Prostate gland (tissue), 2 donors: ENCODE measurements around the gene CAP2. TPM values are rescaled to one million over a fixed set of nuclear protein-coding genes. Genes with fewer than 3 reads are reported as not detected.

Source experiments
- DNase-seq: peaks from one replicate; pipeline ENCODE4 v3.0.0-alpha.2; 2019; ENCODE audit warnings: low spot score
- H3K27ac ChIP-seq, 2 donors: fragments of 200-600 bp; sonication (generic); 2 replicates each; pipeline ENCODE4 v1.5.1; 2017 to 2019
- H3K27me3 ChIP-seq: fragments of 200-600 bp; sonication (generic); replicated peaks from 2 replicates; pipeline ENCODE4 v1.5.1; 2019; ENCODE audit not compliant: insufficient read depth
- H3K36me3 ChIP-seq, 2 donors: fragments of 200-600 bp; sonication (generic); 1 replicate in 1 of 2; 2 replicates in 1 of 2; pipeline versions ENCODE4 v1.5.1 to v1.8.1; 2017 to 2019
- H3K4me1 ChIP-seq: fragments of 200-600 bp; sonication (generic); replicated peaks from 2 replicates; pipeline ENCODE4 v1.5.1; 2019
- H3K4me3 ChIP-seq, 2 donors: fragments of 200-600 bp; sonication (generic); 2 replicates each; pipeline ENCODE4 v1.5.1; 2017 to 2019
- H3K9me3 ChIP-seq: fragments of 200-600 bp; sonication (generic); 2 replicates; pipeline ENCODE4 v1.5.1; 2017
- POLR2A ChIP-seq: fragments of 450-650 bp; IDR thresholded peaks from one replicate; pipeline ENCODE4 v1.6.1; 2016; ENCODE audit warnings: antibody characterized with exemption, mild to moderate bottlenecking
- POLR2AphosphoS5 ChIP-seq: sonication (generic); formaldehyde crosslinking; IDR thresholded peaks from one replicate; pipeline ENCODE4 v1.6.1; 2017; ENCODE audit warnings: antibody characterized with exemption
- WGBS: methylation state at CpG from one replicate; pipeline ENCODE4 v1.1.5; 2018; 5-methylcytosine and 5-hydroxymethylcytosine counted together
- intact Hi-C: fragments of 100-400 bp; cut with DNase I; formaldehyde crosslinking; loops from one replicate; pipeline ENCODE4 v1.14.2; 2022
- total RNA-seq, 2 donors: library from RNA; depleted of rRNA; stranded (reverse); fragments of >200 nt; gene quantifications; one replicate each; pipeline ENCODE4 v1.1.0, GENCODE V29; 2016
- TF ChIP-seq, protein P1 (sequence below), 4 experiments: fragments of 200-600 bp in 2 of 4; fragments of 450-650 bp in 2 of 4; sonication (generic) in 2 of 4; IDR thresholded peaks; 1 replicate in 3 of 4; 2 replicates in 1 of 4; pipeline ENCODE4 v1.5.1; 2016 to 2019; ENCODE audit warnings: antibody characterized with exemption in 4 of 4, mild to moderate bottlenecking in 2 of 4, moderate library complexity in 2 of 4

Gene CAP2
- total RNA-seq, 2 donors from 2014 or later, result 8.7 to 10.0 TPM

DNA sequence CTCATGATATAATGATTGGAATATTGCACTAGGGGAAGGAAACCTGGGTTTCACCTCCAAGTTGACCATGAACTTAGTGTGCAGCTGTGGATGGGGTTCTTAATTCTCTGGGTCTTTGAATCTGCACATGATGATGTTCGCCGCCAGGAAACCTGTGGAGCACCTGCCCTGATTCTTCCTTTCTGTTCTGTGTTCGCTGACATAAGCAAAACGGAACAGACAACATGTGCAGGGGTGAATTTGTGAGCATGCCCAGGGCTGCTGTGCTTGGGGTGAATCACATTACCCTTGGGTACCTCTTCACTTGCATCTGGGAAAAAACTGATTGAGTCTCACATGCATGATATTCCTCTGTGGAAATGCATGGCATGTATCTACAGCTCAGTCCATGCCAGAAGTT lies 48.8 kb downstream of the CAP2 start:
- no peak overlapping the region for H3K27ac ChIP-seq
- DNase-seq, result no peak
- H3K9me3 ChIP-seq, result no peaks in the 10 kb centered on the region
- 73% methylated on average over 4 of the region's 4 CpGs for WGBS
- no peaks in the 10 kb centered on the region for H3K4me1 ChIP-seq
- TF ChIP-seq POLR2A (no peak), POLR2AphosphoS5 (no peak)
- TF ChIP-seq, protein P1, sequence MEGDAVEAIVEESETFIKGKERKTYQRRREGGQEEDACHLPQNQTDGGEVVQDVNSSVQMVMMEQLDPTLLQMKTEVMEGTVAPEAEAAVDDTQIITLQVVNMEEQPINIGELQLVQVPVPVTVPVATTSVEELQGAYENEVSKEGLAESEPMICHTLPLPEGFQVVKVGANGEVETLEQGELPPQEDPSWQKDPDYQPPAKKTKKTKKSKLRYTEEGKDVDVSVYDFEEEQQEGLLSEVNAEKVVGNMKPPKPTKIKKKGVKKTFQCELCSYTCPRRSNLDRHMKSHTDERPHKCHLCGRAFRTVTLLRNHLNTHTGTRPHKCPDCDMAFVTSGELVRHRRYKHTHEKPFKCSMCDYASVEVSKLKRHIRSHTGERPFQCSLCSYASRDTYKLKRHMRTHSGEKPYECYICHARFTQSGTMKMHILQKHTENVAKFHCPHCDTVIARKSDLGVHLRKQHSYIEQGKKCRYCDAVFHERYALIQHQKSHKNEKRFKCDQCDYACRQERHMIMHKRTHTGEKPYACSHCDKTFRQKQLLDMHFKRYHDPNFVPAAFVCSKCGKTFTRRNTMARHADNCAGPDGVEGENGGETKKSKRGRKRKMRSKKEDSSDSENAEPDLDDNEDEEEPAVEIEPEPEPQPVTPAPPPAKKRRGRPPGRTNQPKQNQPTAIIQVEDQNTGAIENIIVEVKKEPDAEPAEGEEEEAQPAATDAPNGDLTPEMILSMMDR (IDR thresholded peaks at IDR 0.05), result no peak
- no peaks in the 10 kb centered on the region for H3K36me3 ChIP-seq
- no peaks in the 10 kb centered on the region for H3K27me3 ChIP-seq
- H3K4me3 ChIP-seq, result no peak overlapping the region
- intact Hi-C loops, result no loop called here

DNA sequence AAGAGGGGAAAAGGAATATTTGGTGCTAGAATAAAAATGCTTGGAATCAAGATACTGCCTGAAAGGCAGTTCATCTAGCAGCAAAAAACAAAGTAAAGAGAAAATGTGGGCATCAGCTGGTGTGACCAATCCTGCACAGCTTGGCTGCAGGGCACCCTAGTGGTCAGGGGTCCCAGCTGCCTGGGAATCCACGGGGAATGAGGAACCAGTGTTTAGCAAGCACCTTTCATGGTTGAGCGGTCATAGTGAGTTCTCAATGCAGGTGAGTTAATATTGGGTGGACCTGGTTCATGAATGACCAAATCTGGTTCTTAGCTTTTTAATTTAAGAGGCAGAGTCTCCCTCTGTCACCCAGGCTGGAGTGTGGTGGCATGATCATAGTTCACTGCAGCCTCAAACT lies 53.3 kb downstream of the CAP2 start:
- Histone ChIP-seq H3K4me3 (no peak overlapping the region), H3K27me3 (no peaks in the 10 kb centered on the region), H3K36me3 (no peaks in the 10 kb centered on the region), H3K9me3 (no peaks in the 10 kb centered on the region), H3K27ac (no peak overlapping the region), H3K4me1 (no peaks in the 10 kb centered on the region)
- intact Hi-C loops, result no loop called here
- DNase-seq, result no peak
- no peak for TF ChIP-seq POLR2AphosphoS5
- no peak for TF ChIP-seq POLR2A
- TF ChIP-seq, protein P1 (IDR thresholded peaks at IDR 0.05), result no peak
- WGBS, result 96% methylated on average over 2 of the region's 2 CpGs

GRCh38 chr6:17448165-17448564 lies 54.8 kb downstream of the CAP2 start:
- no peaks in the 10 kb centered on the region for H3K4me1 ChIP-seq
- TF ChIP-seq POLR2A, result no peak
- no peak for TF ChIP-seq POLR2AphosphoS5
- WGBS, result 96% methylated on average over 1 of the region's 1 CpG
- H3K36me3 ChIP-seq, result no peaks in the 10 kb centered on the region
- no peak for DNase-seq
- H3K9me3 ChIP-seq, result no peaks in the 10 kb centered on the region
- no peak overlapping the region for H3K27ac ChIP-seq
- no peaks in the 10 kb centered on the region for H3K27me3 ChIP-seq
- intact Hi-C loops, result no loop called here
- no peak overlapping the region for H3K4me3 ChIP-seq

GRCh38 chr6:17450397-17450796 lies 57.0 kb downstream of the CAP2 start:
- intact Hi-C loops, result no loop called here
- Histone ChIP-seq H3K27me3 (no peaks in the 10 kb centered on the region), H3K27ac (no peak overlapping the region), H3K4me3 (no peak overlapping the region), H3K4me1 (no peaks in the 10 kb centered on the region), H3K36me3 (no peaks in the 10 kb centered on the region), H3K9me3 (no peaks in the 10 kb centered on the region)
- DNase-seq, result no peak
- TF ChIP-seq, protein P1 (IDR thresholded peaks at IDR 0.05), result no peak
- 90% methylated on average over 1 of the region's 1 CpG for WGBS

DNA sequence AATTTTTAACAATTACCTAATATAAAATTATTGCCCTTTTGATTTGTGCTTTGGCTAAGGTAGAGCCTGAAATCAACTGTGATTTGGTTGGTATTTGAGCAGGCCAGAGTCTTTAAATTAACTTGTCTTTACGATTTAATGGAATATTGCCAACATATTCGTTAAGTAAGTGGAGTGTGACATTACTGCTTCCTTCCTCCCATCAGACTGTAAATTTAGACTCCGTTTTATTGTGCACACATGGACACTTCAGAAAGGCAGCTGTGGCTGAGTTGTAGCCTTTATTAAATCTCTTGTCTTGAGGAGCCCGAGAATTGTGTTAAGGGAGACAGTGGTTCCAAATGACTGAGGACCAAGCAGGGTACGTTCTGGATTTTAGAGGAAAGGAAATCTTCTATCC lies 57.4 kb downstream of the CAP2 start:
- no peak overlapping the region for H3K27ac ChIP-seq
- H3K9me3 ChIP-seq, result no peaks in the 10 kb centered on the region
- H3K4me1 ChIP-seq, result no peaks in the 10 kb centered on the region
- no peaks in the 10 kb centered on the region for H3K27me3 ChIP-seq
- no peak for DNase-seq
- 22% methylated on average over 5 of the region's 5 CpGs for WGBS
- H3K4me3 ChIP-seq, result no peak overlapping the region
- no peaks in the 10 kb centered on the region for H3K36me3 ChIP-seq
- TF ChIP-seq POLR2AphosphoS5 (no peak), POLR2A (no peak)
- TF ChIP-seq, protein P1 (IDR thresholded peaks at IDR 0.05), result no peak
- intact Hi-C loops, result no loop called here
